GM12878 (cell line): ENCODE results near the gene DET1. TPM values are rescaled to one million over a fixed set of nuclear protein-coding genes. Genes with fewer than 3 reads are reported as not detected.

Source experiments
- ATAC-seq: fragments of 200-7000 bp; cut with Tn5 transposase; 3 replicates; pipeline ENCODE4 v1.9.1; 2020; ENCODE audit warnings: mild to moderate bottlenecking, moderate library complexity
- BruUV-seq: library from RNA; stranded (reverse); fragments of 400-500 nt; replicated peaks from 2 replicates; lab custom pipeline; 2021; lab: Mats Ljungman, UMichigan
- CTCF ChIA-PET: fragments of 300-600 bp; sonication (Branson Sonifier 250); formaldehyde crosslinking; extraction: SDS; loops from one replicate; lab custom pipeline; 2021; ENCODE audit warnings: inconsistent platforms; lab: Yijun Ruan, JAX
- POLR2A ChIA-PET: fragments of 350-600 bp; formaldehyde crosslinking; extraction: SDS; loops from one replicate; lab custom pipeline; 2021; ENCODE audit warnings: inconsistent platforms; lab: Charles Lee
- RAD21 ChIA-PET: fragments of 300-600 bp; sonication (Branson Sonifier 250); formaldehyde crosslinking; loops from one replicate; lab custom pipeline; 2023; ENCODE audit warnings: antibody characterized with exemption; ENCODE audit not compliant: unreplicated experiment; lab: Charles Lee
- SMC1A ChIA-PET: fragments of 300-600 bp; sonication (Branson Sonifier 250); formaldehyde crosslinking; loops from one replicate; lab custom pipeline; 2023; ENCODE audit not compliant: unreplicated experiment, uncharacterized antibody; lab: Charles Lee
- DNase-seq: peaks from one replicate; pipeline ENCODE4 v3.0.0-alpha.2; 2011; ENCODE audit warnings: low read depth, low spot score
- FAIRE-seq: peaks from 3 replicates; lab custom pipeline; 2011; peaks lifted over from hg19 to GRCh38; lab: Jason Lieb, UNC
- H2AFZ ChIP-seq: 2 replicates; pipeline ENCODE4 v1.6.0; 2011; ENCODE audit warnings: low read depth, low read length, control low read depth; ENCODE audit not compliant: control insufficient read depth
- H3K27ac ChIP-seq: 2 replicates; pipeline ENCODE4 v1.5.1; 2011; ENCODE audit warnings: control low read depth; ENCODE audit not compliant: control insufficient read depth, insufficient read depth
- H3K27me3 ChIP-seq, 2 experiments: replicated peaks in 1 of 2; 2 replicates each; pipeline versions ENCODE4 v1.6.0 to v1.6.1; 2011; ENCODE audit warnings: low read length in 1 of 2; ENCODE audit not compliant: control insufficient read depth in 2 of 2, insufficient read depth in 2 of 2
- H3K36me3 ChIP-seq, 2 experiments: 2 replicates each; pipeline ENCODE4 v1.5.1; 2011; ENCODE audit warnings: low read length in 1 of 2; ENCODE audit not compliant: control insufficient read depth in 2 of 2, insufficient read depth in 2 of 2
- H3K4me1 ChIP-seq: 2 replicates; pipeline ENCODE4 v1.6.1; 2011; ENCODE audit warnings: mild to moderate bottlenecking, low read length, moderate library complexity, mixed read lengths; ENCODE audit not compliant: control insufficient read depth, insufficient read depth
- H3K4me2 ChIP-seq: 2 replicates; pipeline ENCODE4 v1.6.0; 2011; ENCODE audit warnings: control low read depth; ENCODE audit not compliant: control insufficient read depth, insufficient read depth
- H3K4me3 ChIP-seq: fragments of 200-600 bp; sonication (generic); 2 replicates; pipeline ENCODE4 v1.5.1; 2016
- H3K79me2 ChIP-seq: 2 replicates; pipeline ENCODE4 v1.6.0; 2011; ENCODE audit warnings: low read length; ENCODE audit not compliant: control insufficient read depth, insufficient read depth
- H3K9ac ChIP-seq: 2 replicates; pipeline ENCODE4 v1.8.0; 2011; ENCODE audit warnings: low read length, control low read depth, mixed read lengths; ENCODE audit not compliant: control insufficient read depth, insufficient read depth
- H3K9me3 ChIP-seq: replicated peaks from 3 replicates; pipeline ENCODE4 v1.5.1; 2011; ENCODE audit warnings: mild to moderate bottlenecking, low read length; ENCODE audit not compliant: control insufficient read depth, insufficient read depth
- H4K20me1 ChIP-seq: 2 replicates; pipeline ENCODE4 v1.6.0; 2011; ENCODE audit not compliant: control insufficient read depth, insufficient read depth
- CEBPZ ChIP-seq: fragments of 150-350 bp; IDR thresholded peaks from 2 replicates; pipeline ENCODE4 v1.6.1; 2016; ENCODE audit warnings: low read depth, low read length
- CHD4 ChIP-seq: fragments of 200-600 bp; sonication (generic); IDR thresholded peaks from 2 replicates; pipeline ENCODE4 v1.6.1; 2016; ENCODE audit warnings: mild to moderate bottlenecking
- NFYB ChIP-seq: IDR thresholded peaks from 2 replicates; pipeline ENCODE4 v1.6.1; 2011; ENCODE audit warnings: low read depth, mild to moderate bottlenecking, low read length, improper control_type of control experiment, moderate library complexity; ENCODE audit not compliant: insufficient read depth
- PKNOX1 ChIP-seq: fragments of 450-650 bp; IDR thresholded peaks from 2 replicates; pipeline ENCODE4 v1.6.1; 2016; ENCODE audit warnings: mild to moderate bottlenecking
- RFX5 ChIP-seq: IDR thresholded peaks from 2 replicates; pipeline ENCODE4 v1.6.1; 2011; ENCODE audit warnings: low read depth, low read length, improper control_type of control experiment
- SRF ChIP-seq, 2 experiments: IDR thresholded peaks; 2 replicates each; pipeline ENCODE4 v1.6.1; 2011; ENCODE audit warnings: low read depth in 2 of 2, low read length in 2 of 2, mild to moderate bottlenecking in 1 of 2, moderate library complexity in 1 of 2
- in situ Hi-C: fragments of 300-500 bp; cut with MboI; formaldehyde crosslinking; loops from 9 replicates; pipeline ENCODE4 v1.14.3; 2018; ENCODE audit warnings: mixed read lengths
- intact Hi-C: fragments of 100-400 bp; cut with micrococcal nuclease; formaldehyde crosslinking; loops from one replicate; pipeline ENCODE4 v1.14.2; 2022; ENCODE audit not compliant: unreplicated experiment
- polyA plus RNA-seq, 11 experiments: library from polyadenylated mRNA; depleted of rRNA in 4 of 11; unstranded in 6 of 11; stranded (reverse) in 5 of 11; fragments of >200 nt; fragmentation: Nextera tagmentation in 4 of 11; fragmentation: Illumina TruSeq in 1 of 11; extraction: Ambion mirVana in 4 of 11; extraction: Trizol in 1 of 11; gene quantifications; 1 replicate in 1 of 11; 2 replicates in 10 of 11; pipeline versions ENCODE4 v1.2.1 to v1.2.3, GENCODE V29; 2011 to 2016; ENCODE audit warnings: inconsistent platforms in 2 of 11, missing spikeins in 2 of 11, low read depth in 1 of 11
- total RNA-seq, 4 experiments: library from RNA; depleted of rRNA in 3 of 4; stranded (reverse); fragments of >200 nt in 3 of 4; fragmentation: Illumina TruSeq in 1 of 4; extraction: Trizol in 1 of 4; gene quantifications; 2 replicates each; pipeline versions ENCODE4 v1.2.1 to v1.2.3, GENCODE V29; 2013 to 2021

Gene DET1
- total and polyA plus RNA-seq, 10 of the 15 experiments (the other 5 are each of a cell fraction or from before 2014, with no cell fraction given), result 0.16 to 2.7 (median 1.4) TPM

DNA sequence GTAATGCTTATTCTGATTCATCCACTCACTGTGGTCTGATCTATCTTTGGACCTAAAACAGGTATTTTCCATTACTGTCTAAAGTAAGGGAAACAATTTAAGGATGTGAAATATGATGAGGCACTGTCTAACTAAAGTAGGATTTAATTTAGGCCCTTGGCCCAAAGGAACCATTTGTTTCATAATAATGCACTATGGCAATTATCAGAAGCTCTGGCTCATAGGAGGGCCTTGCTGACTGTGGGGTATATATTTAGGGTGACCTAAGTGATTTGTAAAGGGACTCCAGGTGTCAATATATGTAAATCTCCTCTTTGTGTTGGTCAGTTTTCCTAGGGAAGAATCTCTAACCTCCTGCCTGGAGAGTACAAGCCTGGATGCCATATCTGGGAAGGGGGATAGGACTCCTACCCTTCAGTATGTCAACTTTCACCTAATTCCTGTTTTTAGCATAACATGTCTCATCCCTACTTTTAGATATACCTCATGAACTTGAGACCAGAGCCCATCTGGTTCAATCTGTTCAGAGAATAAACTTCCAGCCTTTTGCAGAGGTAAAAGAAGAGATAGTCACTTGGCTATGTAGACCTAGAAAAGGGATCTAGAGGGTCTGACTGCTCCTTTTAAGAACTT lies 20.1 kb downstream of the DET1 start:
- ChIA-PET SMC1A (interaction anchor here (1.8 kb wide), 1 partner anchor 9 kb away, joined by 5 read pairs; no protein-coding TSS in a partner anchor), CTCF (interaction anchor here (0.5 kb wide), 1 partner anchor 171 kb away, joined by 3 read pairs; no protein-coding TSS in a partner anchor), POLR2A (interaction anchor here (0.6 kb wide), 1 partner anchor 12 kb away, joined by 3 read pairs; no protein-coding TSS in a partner anchor), RAD21 (no interaction called here)
- Histone ChIP-seq H4K20me1 (no peaks in the 10 kb centered on the region), H3K9me3 (no peaks in the 10 kb centered on the region), H3K4me1 (no peaks in the 10 kb centered on the region), H3K79me2 (no peaks in the 10 kb centered on the region), H3K27me3 (no peaks in the 10 kb centered on the region), H2AFZ (no peak overlapping the region), H3K4me2 (no peak overlapping the region), H3K27ac (no peak overlapping the region), H3K4me3 (no peak overlapping the region), H3K9ac (no peak overlapping the region), H3K36me3 (peaks cover 0 to 2% of the 10 kb centered on the region in 2 experiments; a peak in 1 of 4 replicates)
- DNase-seq, result no peak
- no peak for ATAC-seq
- FAIRE-seq, result no peak
- TF ChIP-seq CHD4, result no peak
- no peak for TF ChIP-seq CEBPZ
- intact Hi-C loops, result no loop called here
- in situ Hi-C loops, result no loop called here
- BruUV-seq, result no TSS peak

DNA sequence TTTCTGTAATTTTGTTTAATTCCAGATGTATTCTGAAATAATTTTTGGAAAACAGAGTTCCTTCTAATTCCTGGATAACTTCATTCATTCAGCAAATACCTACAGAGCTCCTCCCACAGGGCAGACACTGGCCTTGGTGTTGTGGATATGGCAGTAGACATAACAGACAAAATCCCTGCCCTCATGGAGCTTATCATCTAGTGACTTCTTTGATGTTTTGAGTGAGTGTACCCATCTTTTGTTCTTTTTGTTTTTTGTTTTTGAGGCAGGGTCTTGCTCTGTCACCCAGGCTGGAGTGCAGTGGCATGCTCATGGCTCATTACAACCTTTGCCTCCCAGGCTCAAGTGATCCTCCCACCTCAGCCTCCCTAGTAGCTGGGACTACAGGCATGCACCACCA lies 21.1 kb downstream of the DET1 start:
- no peak overlapping the region for H2AFZ ChIP-seq
- intact Hi-C loops, result no loop called here
- H3K79me2 ChIP-seq, result no peaks in the 10 kb centered on the region
- no peak for ATAC-seq
- no peaks in the 10 kb centered on the region for H3K4me1 ChIP-seq
- H3K9me3 ChIP-seq, result no peaks in the 10 kb centered on the region
- ChIA-PET SMC1A (no interaction called here), CTCF (no interaction called here), RAD21 (no interaction called here), POLR2A (interaction anchor here (0.5 to 0.6 kb wide), 2 partner anchors 13 to 61 kb away, joined by 3 read pairs; no protein-coding TSS in a partner anchor)
- no TSS peak for BruUV-seq
- no peak overlapping the region for H3K27ac ChIP-seq
- no peak overlapping the region for H3K4me2 ChIP-seq
- in situ Hi-C loops, result no loop called here
- H4K20me1 ChIP-seq, result no peaks in the 10 kb centered on the region
- FAIRE-seq, result no peak
- H3K9ac ChIP-seq, result no peak overlapping the region
- H3K4me3 ChIP-seq, result no peak overlapping the region
- TF ChIP-seq PKNOX1 (no peak), NFYB (no peak), SRF (IDR thresholded peaks at IDR 0.05; ENCODE audit: low read depth in 2 of 2, low read length in 2 of 2) (no peak), RFX5 (no peak)
- no peaks in the 10 kb centered on the region for H3K27me3 ChIP-seq
- no peak for DNase-seq
- no peaks in the 10 kb centered on the region for H3K36me3 ChIP-seq
